HG02973 (cell line): ENCODE results near the gene STXBP5.
A peak's percentile ranks its signal among the peaks of the same experiment; 100 is the strongest.

Experiments used
- ATAC-seq: cut with Tn5 transposase; IDR thresholded peaks from one replicate; pipeline ENCODE4 v1.9.1; 2021; ENCODE audit warnings: moderate library complexity; ENCODE audit not compliant: unreplicated experiment

Gene STXBP5

GRCh38 chr6:147207837-147208754 lies 3.9 kb downstream of the STXBP5 start:
- ATAC-seq: no peak

GRCh38 chr6:147209762-147210449 lies 5.7 kb downstream of the STXBP5 start:
- ATAC-seq: no peak

- no peak for ATAC-seq
These were observed 7.1 kb downstream of the STXBP5 start for GRCh38 chr6:147211349-147211748.

DNA sequence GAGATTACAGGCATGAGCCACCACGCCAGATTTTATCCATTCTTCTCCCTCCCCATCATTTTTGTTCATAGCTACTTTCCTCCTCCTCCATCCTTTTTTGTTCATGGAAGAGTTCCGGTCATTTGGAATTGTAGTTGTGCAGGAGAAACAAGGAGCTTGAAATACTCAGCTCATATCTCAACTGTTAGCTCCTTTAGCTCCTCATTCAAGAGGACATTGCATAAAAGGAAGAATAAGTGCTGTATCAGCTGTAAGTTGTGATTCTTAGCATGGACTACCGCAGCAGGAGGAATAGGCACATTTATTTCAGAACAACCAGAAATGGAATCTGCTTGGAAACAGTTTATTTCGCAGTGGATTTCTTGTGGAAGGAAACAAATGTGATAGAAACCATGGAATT lies 7.6 kb downstream of the STXBP5 start:
- ATAC-seq: no peak

GRCh38 chr6:147212622-147213021 lies 8.4 kb downstream of the STXBP5 start:
- ATAC-seq: no peak

DNA sequence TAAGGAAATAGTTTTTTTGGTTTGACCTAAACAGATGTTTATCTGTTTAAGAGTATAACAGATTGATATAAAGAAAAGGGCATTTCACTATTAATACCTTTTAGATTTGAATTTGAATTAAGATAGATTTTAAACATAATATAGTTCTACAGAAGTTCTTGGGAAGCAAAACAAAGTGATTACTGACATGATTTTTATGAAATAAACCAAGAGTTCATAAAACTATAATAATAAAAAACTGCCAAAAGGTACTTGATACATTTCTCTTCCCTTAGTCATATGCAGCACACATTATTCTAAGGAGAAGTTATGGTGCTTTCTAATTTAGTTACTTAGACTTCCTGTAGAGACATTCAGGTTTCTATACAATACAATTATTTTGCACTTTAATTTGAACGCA lies 9.6 kb downstream of the STXBP5 start:
- no peak for ATAC-seq

GRCh38 chr6:147214248-147215227 lies 10.3 kb downstream of the STXBP5 start:
- no peak for ATAC-seq

- no peak for ATAC-seq
These were observed 12.7 kb downstream of the STXBP5 start for GRCh38 chr6:147216915-147217314.

DNA sequence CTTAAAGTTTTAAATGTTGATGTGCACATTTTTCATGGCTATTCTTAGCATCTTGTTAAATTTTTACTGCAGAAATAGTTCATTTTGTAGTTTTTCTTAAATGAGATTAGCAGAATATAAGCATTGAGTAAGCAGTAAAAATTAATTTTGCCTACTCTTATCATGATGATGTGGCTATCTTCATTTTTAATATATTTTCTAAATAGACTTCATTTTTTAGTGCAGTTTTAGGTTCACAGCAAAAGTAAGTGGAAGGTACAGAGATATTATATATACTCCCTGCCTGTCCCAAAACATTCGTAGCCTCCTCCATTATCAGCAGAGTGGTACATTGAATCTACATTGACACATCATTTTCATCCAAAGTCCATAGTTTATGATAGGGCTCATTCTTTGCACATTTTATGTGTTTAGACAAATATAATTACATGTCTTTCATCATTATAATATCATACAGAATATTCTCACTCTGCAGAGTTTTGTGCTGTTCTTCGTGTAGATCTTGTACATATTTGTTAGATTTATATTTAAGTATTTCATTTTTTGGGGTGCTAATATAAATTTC lies 13.7 kb downstream of the STXBP5 start:
- ATAC-seq: no peak

DNA sequence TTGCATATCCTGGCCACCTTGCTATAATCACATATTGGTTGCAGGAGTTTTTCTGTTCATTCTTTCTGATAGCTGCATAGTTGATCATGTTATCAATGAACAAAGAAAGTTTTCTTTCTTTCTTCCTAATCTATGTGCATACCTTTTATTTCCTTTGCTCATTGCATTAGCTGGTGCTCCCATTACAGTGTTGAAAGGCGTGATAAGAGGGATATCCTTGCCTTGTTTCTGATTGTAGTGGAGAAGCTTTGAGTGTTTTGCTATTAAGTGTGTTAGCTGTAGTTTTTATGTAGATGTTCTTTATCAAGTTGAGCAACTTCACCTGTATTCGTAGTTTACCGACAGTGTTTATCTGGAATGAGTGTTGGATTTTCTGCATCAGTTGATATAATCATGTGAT lies 14.6 kb downstream of the STXBP5 start:
- no peak for ATAC-seq

DNA sequence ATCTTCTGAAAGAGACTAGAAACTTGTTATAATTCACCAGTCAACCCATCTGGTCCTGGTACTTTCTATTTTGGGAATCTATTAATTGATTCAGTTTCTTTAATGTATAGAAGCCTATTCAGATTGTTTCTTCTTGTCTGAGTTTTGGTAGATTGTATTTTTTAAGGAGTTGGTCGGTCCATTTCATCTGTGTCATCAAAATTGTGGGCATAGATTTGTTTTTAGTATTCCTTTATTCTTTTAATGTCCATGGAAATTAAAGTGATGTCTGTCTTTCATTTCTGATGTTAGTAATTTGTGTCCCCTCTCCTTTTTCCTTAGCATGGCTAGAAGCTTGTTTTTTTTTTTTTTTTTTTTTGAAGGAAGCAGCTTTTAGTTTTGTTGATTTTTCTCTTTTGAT lies 15.2 kb downstream of the STXBP5 start:
- no peak for ATAC-seq

- no peak for ATAC-seq
These were observed 16.1 kb downstream of the STXBP5 start for GRCh38 chr6:147220345-147220744.

DNA sequence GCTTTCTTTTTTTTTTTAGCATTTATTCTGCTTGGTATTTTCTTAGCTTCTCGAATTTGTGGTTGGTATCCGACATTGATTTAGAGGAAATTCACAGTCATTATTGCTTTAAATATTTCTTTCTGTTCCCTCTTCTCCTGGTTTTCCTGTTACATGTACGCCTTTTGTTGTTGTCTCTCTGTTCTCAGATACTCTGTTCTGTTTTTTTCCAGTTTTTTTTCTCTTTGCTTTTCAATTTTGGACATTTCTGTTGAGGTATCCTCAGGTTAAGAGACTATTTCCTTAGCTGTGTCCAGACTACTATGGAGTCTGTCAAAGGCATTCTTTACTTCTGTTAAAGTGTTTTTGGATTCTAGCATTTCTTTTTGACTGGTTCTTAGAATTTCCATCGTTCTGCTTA lies 17.5 kb downstream of the STXBP5 start:
- ATAC-seq: no peak

DNA sequence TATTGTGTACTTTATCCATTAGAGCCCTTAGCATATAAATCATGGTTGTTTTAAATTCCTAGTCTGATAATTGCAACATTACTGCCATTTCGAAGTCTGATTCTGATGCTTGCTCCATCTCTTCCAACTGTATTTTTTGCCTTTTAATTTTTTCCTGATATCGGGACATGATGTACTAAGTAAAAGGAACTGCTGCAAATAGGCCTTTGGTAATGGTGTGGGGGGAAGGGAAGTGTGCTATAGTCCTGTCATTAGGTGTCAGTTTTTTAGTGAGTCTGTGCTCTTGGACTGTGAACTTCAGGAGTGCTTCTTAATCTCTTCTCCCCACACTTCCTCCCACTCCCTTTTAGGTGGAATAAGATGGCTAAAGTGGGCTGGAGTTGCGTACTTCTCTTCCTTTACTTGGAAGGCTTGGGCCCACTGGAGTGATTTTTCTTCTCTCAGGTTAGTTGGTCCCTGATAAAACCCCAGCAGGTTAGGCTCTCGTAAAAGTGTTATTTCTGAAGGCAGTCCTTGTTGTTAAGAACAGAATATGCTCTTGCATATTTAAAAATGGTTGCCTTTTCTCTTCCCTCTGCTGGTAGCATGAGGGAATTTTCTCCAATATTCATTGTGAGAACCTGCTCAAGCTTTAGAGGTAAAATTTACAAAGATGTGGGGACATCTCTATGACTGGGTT lies 18.1 kb downstream of the STXBP5 start:
- ATAC-seq: peak; percentile 64

DNA sequence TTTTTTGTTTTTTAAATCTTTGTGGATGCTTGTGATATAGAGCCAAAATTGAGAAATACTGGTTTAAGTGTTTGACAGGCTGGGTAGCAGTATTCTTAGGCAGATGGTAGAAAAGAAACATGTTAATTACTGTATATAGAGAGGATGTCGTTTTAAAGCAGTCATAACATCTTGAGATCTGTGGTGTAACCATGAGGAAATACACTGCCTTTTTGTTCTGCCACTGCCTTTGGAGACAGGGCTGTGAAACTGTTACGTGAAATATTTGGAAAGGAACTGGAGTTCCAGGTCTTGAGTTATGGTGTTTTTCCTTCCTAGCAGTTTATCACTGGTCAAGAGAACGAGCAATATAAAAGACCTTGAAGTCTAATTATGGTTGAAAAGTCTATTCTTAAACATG lies 19.5 kb downstream of the STXBP5 start:
- no peak for ATAC-seq

DNA sequence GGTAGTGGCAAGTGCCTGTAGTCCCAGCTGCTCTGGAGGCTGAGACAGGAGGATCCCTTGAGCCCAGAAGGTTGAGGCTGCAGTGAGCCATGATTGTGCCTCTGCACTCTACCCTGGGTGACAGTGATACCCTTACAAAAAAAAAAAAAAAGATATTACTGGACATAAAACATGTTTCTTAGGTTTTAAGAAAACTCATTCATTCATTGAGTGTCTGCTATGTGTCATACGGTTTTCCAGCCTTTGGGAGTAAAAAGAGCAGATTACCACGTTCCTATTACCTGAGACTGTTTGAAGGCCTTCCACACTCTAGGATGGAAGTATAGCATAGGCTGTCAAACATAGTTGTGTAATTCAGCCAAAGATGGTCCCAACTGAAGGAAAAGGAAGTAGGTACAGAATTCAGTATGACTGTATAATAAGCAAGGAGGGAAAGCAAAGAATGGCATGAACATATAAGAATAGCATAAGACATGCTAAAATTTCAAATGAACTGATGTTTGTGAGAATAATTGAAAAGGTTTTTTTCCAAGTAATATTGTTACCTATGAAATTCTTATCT lies 22.0 kb downstream of the STXBP5 start:
- no peak for ATAC-seq

DNA sequence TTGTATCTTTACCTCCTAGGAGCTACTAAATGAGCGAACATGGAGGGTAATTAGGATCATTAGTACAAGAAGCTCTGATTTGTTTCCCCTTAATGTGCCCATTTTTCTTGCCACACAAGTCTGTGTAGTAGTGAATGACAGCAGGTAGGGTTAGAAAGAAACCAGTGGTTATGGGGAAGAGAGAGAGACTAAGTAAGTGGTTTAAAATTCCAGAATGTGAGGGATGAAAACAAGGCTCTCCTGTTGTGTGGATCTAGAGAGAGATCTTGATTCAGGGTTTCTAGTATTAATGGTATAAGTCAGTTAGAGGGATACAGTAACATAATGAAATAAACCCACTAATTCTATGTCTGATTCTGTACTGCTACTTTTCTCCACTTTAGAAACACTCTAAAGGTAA lies 22.7 kb downstream of the STXBP5 start:
- no peak for ATAC-seq

DNA sequence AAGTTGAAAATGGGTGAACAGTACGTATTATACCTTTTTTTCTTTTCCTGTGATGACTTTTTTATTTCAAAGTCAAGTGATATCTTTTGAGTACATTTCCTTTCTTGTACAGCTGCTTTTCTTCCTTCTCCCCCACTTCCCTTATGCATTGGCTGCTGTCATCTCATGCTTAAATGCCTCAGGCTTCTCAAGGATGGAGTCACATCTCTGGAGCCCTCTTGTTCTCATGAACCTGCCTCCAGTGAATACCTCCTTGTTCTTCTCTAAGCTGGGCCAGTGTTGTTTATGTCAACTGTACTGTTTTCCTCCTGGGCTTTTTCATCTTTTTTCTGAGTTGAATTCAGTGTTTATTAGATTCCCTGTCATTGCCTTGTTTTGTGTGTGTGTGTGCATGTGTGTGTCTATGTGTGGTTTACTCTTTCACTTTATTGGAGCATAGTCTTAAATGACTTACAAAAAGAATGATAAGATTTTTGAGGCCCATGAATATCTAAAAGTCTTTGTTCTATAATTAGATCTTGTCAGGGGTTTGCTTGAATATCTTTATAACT lies 23.6 kb downstream of the STXBP5 start:
- no peak for ATAC-seq

GRCh38 chr6:147231589-147231988 lies 27.4 kb downstream of the STXBP5 start:
- ATAC-seq: no peak

- no peak for ATAC-seq
These were observed 30.5 kb downstream of the STXBP5 start for GRCh38 chr6:147234685-147235084.
